ENCODE results near the gene CCDC192.

DNA sequence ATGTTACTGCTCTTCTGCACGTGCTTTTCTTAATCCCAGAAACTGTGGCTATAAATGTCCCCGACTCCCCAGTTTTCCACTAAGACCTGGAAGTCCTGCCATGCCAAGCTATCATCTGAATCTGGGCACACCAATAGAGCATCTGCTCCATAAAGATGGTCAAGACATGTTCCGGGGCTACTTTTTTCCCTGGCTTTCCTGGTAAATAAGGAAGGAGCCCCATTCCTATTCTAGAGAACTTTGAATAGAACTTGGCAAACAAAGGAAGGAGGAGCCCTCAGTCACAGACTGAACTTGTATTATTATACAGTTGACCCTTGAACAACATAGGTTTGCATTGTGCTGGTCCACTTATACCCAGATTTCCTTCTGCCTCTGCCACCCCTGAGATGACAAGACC lies 182.9 kb downstream of the CCDC192 start:
- TF ChIP-seq POLR2A (IDR thresholded peaks at IDR 0.05; ENCODE audit: low read depth), result no peak
- TF ChIP-seq, protein P1, sequence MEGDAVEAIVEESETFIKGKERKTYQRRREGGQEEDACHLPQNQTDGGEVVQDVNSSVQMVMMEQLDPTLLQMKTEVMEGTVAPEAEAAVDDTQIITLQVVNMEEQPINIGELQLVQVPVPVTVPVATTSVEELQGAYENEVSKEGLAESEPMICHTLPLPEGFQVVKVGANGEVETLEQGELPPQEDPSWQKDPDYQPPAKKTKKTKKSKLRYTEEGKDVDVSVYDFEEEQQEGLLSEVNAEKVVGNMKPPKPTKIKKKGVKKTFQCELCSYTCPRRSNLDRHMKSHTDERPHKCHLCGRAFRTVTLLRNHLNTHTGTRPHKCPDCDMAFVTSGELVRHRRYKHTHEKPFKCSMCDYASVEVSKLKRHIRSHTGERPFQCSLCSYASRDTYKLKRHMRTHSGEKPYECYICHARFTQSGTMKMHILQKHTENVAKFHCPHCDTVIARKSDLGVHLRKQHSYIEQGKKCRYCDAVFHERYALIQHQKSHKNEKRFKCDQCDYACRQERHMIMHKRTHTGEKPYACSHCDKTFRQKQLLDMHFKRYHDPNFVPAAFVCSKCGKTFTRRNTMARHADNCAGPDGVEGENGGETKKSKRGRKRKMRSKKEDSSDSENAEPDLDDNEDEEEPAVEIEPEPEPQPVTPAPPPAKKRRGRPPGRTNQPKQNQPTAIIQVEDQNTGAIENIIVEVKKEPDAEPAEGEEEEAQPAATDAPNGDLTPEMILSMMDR (IDR thresholded peaks at IDR 0.05), result no peak

All from esophagus muscularis mucosa (tissue), 3 donors.